ENCODE data around the gene KRT4. TPM values are rescaled to one million over a fixed set of nuclear protein-coding genes. Genes with fewer than 3 reads are reported as not detected.

KRT4 gene
- total and polyA plus RNA-seq, 2 experiments from 2014 or later, result not detected

DNA sequence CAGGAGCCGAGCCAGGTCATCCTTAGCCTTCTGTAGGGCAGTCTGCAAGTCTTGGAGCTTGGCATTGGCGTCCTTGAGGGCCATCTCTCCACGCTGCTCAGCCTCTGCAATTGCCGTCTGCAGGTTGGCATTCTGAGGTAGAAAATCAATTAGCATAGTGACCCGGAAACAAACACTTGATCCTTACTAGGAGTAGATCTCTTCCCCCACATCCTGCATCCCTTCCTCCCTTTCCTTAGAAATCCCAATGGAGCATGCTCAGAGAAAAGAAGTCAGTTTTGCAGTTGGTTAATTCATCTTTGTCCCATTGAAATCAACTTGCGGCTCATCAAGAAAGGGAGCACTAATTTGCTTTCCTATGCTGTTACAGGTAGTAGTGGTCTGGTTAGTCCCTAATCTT lies 42.8 kb downstream of the KRT4 start:
- H3K4me2 ChIP-seq, result no peak overlapping the region
- DNase-seq (ENCODE audit: low spot score), result no peak
- ATAC-seq, result no peak
- TF ChIP-seq, protein P1, sequence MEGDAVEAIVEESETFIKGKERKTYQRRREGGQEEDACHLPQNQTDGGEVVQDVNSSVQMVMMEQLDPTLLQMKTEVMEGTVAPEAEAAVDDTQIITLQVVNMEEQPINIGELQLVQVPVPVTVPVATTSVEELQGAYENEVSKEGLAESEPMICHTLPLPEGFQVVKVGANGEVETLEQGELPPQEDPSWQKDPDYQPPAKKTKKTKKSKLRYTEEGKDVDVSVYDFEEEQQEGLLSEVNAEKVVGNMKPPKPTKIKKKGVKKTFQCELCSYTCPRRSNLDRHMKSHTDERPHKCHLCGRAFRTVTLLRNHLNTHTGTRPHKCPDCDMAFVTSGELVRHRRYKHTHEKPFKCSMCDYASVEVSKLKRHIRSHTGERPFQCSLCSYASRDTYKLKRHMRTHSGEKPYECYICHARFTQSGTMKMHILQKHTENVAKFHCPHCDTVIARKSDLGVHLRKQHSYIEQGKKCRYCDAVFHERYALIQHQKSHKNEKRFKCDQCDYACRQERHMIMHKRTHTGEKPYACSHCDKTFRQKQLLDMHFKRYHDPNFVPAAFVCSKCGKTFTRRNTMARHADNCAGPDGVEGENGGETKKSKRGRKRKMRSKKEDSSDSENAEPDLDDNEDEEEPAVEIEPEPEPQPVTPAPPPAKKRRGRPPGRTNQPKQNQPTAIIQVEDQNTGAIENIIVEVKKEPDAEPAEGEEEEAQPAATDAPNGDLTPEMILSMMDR (conservative IDR thresholded peaks at IDR 0.05; ENCODE audit: low read depth in 2 of 2), result no peak
- H3K4me3 Mint-ChIP-seq, result no peak overlapping the region
- no peaks in the 10 kb centered on the region for H3K36me3 Mint-ChIP-seq (ENCODE audit: low read depth)
- no peaks in the 10 kb centered on the region for H3K36me3 ChIP-seq (ENCODE audit: insufficient read depth)
- no peak overlapping the region for H2AFZ ChIP-seq
- H3K27me3 ChIP-seq (ENCODE audit: insufficient read depth), result no peaks in the 10 kb centered on the region
- H3K9me3 Mint-ChIP-seq, result no peaks in the 10 kb centered on the region
- no peak overlapping the region for H3K27ac ChIP-seq (ENCODE audit: low read depth)
- H3F3A ChIP-seq (replicated peaks; ENCODE audit: low read depth), result no peaks in the 10 kb centered on the region
- no peaks in the 10 kb centered on the region for H3K4me1 ChIP-seq (ENCODE audit: insufficient read depth)
- H3K4me3 ChIP-seq, result no peak overlapping the region
- peaks cover 2% of the 10 kb centered on the region for H3K27me3 Mint-ChIP-seq (ENCODE audit: insufficient read depth, low read depth, poor library complexity)
- H3K79me2 ChIP-seq (replicated peaks; ENCODE audit: insufficient read depth), result no peaks in the 10 kb centered on the region
- no peaks in the 10 kb centered on the region for H3K4me1 Mint-ChIP-seq
- H3K9me2 ChIP-seq (ENCODE audit: insufficient read depth), result 0 out of 2 replicates have a peak, but pooled peaks cover 6% of the 10 kb centered on the region
- H4K20me1 ChIP-seq (replicated peaks; ENCODE audit: insufficient read depth), result no peaks in the 10 kb centered on the region
- H3K27ac Mint-ChIP-seq, result no peak overlapping the region

GRCh38 chr12:52769946-52770345 lies 44.0 kb downstream of the KRT4 start:
- DNase-seq (ENCODE audit: low spot score) (no peak), ATAC-seq (no peak)
- Histone ChIP-seq H3K27me3 (ENCODE audit: insufficient read depth) (no peaks in the 10 kb centered on the region), H3K9me2 (ENCODE audit: insufficient read depth) (0 out of 2 replicates have a peak, but pooled peaks cover 6% of the 10 kb centered on the region), H3K4me2 (no peak overlapping the region), H3K36me3 (ENCODE audit: insufficient read depth) (no peaks in the 10 kb centered on the region), H2AFZ (no peak overlapping the region), H3K4me1 (ENCODE audit: insufficient read depth) (no peaks in the 10 kb centered on the region), H3K27ac (ENCODE audit: low read depth) (no peak overlapping the region), H3K4me3 (no peak overlapping the region), H3K79me2 (replicated peaks; ENCODE audit: insufficient read depth) (no peaks in the 10 kb centered on the region), H3F3A (replicated peaks; ENCODE audit: low read depth) (no peaks in the 10 kb centered on the region), H4K20me1 (replicated peaks; ENCODE audit: insufficient read depth) (no peaks in the 10 kb centered on the region)
- Mint-ChIP-seq H3K4me1 (no peaks in the 10 kb centered on the region), H3K9me3 (no peaks in the 10 kb centered on the region), H3K4me3 (no peak overlapping the region), H3K27me3 (ENCODE audit: insufficient read depth, low read depth, poor library complexity) (peaks cover 2% of the 10 kb centered on the region), H3K27ac (no peak overlapping the region), H3K36me3 (ENCODE audit: low read depth) (no peaks in the 10 kb centered on the region)
- TF ChIP-seq CREB1 (CRISPR knock-in tag; IDR thresholded peaks at IDR 0.05; ENCODE audit: low read depth), result no peak
- TF ChIP-seq JUNB (IDR thresholded peaks at IDR 0.05; ENCODE audit: unreplicated experiment), result no peak
- TF ChIP-seq EZH2 (IDR thresholded peaks at IDR 0.05; ENCODE audit: low read depth, unreplicated experiment), result no peak
- no peak for TF ChIP-seq ZNF331 (CRISPR knock-in tag; IDR thresholded peaks at IDR 0.05; ENCODE audit: low read depth)
- no peak for TF ChIP-seq ZNF114 (CRISPR knock-in tag; IDR thresholded peaks at IDR 0.05)
- TF ChIP-seq, protein P2, sequence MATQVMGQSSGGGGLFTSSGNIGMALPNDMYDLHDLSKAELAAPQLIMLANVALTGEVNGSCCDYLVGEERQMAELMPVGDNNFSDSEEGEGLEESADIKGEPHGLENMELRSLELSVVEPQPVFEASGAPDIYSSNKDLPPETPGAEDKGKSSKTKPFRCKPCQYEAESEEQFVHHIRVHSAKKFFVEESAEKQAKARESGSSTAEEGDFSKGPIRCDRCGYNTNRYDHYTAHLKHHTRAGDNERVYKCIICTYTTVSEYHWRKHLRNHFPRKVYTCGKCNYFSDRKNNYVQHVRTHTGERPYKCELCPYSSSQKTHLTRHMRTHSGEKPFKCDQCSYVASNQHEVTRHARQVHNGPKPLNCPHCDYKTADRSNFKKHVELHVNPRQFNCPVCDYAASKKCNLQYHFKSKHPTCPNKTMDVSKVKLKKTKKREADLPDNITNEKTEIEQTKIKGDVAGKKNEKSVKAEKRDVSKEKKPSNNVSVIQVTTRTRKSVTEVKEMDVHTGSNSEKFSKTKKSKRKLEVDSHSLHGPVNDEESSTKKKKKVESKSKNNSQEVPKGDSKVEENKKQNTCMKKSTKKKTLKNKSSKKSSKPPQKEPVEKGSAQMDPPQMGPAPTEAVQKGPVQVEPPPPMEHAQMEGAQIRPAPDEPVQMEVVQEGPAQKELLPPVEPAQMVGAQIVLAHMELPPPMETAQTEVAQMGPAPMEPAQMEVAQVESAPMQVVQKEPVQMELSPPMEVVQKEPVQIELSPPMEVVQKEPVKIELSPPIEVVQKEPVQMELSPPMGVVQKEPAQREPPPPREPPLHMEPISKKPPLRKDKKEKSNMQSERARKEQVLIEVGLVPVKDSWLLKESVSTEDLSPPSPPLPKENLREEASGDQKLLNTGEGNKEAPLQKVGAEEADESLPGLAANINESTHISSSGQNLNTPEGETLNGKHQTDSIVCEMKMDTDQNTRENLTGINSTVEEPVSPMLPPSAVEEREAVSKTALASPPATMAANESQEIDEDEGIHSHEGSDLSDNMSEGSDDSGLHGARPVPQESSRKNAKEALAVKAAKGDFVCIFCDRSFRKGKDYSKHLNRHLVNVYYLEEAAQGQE (IDR thresholded peaks at IDR 0.05; ENCODE audit: unreplicated experiment), result no peak
- TF ChIP-seq POLR2AphosphoS5 (IDR thresholded peaks at IDR 0.05; ENCODE audit: low read depth), result no peak
- no peak for TF ChIP-seq NANOG (IDR thresholded peaks at IDR 0.05; ENCODE audit: borderline replicate concordance)
- TF ChIP-seq STAT1 (IDR thresholded peaks at IDR 0.05; ENCODE audit: unreplicated experiment), result no peak
- TF ChIP-seq ETS1 (IDR thresholded peaks at IDR 0.05), result no peak
- TF ChIP-seq, protein P1 (conservative IDR thresholded peaks at IDR 0.05; ENCODE audit: low read depth in 2 of 2), result no peak
- TF ChIP-seq EZH2phosphoT487 (IDR thresholded peaks at IDR 0.05; ENCODE audit: unreplicated experiment), result no peak
